ENCODE measurements around the gene SLC35A3.
"Not testable (repeated sequence)": the region's sequence is repeated elsewhere in the genome, so short reads cannot be mapped to it uniquely, and the experiment has no call there.

Gene SLC35A3

DNA sequence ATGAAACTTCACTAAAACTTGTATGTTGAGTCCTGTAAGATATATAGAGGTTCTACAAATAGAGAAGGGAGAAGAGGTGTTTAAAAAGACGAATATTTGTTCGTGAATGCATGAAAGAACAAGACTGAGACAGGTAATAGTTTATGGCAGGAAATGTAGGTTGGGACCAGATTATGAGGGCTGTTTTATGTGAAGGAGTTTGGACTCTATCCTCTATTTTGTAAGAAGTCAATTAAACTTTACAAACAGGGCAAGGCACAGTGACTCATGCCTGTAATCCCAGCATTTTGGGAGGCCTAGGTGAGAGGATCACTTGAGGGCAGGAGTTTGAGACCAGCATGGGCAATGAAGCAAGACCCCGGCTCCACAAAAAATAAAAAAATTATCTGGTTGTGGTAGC is 5.7 kb downstream of the SLC35A3 start:
- no peak for DNase-seq

DNA sequence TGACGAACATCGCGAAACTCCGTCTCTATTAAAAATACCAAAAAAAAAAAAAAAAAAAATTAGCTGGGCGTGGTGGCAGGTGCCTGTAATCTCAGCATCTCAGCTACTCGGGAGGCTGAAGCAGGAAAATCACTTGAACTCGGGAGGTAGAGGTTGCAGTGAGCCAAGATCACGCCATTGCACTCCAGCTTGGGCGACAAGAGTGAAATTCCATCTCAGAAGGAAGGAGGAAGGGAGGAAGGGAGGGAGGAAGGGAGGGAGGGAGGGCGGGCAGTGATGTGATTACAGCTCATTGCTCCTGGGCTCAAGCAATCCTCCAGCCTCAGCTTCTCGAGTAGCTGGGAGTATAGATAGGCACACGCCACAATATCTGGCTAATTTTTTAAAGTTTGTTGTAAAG is 7.5 kb downstream of the SLC35A3 start:
- not testable (repeated sequence) for DNase-seq

DNA sequence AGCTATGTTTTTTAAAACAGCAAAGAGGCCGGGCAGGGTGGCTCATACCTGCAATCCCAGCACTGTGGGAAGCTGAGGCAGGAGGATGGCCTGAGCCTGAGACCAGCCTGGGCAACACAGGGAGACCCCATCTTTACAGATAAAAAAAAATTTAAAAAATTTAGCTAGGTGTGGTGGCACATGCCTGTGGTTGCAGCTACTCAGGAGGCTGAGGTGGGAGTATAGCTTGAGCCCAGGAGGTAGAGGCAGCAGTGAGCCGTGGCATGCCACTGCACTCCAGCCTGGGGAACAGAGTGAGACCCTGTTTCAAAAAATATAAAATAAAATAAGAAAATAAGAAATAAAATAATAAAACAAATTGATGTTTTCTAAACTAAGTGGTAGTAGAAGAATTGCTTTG is 8.4 kb downstream of the SLC35A3 start:
- no peak for DNase-seq

DNA sequence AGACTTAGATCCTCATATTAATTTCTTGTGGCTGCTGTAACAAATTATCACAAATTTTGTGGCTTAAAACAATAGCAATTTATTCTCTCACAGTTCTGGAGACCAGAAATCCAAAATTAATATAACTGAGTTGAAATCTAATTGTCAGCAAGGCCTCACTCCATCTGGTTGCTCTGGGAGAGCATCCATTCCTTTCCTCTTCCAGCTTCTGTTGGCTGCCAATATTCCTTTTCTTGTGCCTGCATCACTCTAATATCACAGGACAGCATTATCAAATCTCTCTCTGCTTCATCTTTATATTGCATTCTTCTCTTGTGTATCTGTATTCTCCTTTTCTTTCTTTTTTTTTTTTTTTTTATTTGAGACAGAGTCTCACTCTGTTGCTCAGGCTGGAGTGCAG is 9.3 kb downstream of the SLC35A3 start:
- no peak for DNase-seq

DNA sequence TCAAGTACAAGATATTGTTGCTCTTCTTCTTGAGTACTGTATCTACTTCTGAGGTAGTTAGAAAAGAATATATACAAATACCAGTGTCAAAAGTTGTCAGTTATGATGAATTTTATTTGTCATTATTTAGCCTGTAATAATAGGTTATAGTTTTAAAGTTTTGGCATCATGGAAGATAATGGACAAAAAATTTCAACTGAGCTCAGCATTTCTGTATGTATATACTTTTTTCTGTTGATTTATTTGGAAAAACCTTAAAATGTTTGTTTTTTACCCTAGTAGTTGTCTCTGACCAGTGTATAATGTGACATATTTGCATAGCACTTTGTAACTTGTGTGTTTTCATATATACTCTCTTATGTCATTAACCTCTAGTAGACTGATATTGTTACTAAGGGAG is 11.1 kb downstream of the SLC35A3 start:
- no peak for DNase-seq

DNA sequence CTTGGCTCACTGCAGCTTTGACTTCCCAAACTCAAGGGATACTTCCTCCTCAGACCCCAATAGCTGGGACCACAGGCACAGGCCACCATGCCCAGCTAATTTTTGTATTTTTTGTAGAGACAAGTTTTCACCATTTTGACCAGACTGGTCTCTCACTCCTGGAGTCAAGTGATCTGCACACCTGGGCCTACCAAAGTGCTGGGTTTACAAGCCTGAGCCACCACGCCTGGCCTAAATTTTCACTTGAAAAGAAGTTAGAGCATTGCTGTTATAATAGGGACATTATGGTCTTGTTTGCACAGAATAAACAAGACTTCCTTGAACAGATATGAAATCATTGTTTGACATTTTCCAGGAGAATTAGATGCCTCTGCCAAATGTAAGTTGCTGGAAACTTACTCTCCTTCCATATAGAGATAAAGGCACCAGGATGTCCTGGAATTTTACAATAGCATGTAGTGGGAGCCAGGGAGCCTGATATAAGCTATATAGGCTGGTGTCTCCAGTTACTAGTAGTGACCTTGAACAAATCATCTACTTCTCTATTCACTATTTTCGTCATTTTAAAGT is 16.9 kb downstream of the SLC35A3 start:
- no peak for DNase-seq

DNA sequence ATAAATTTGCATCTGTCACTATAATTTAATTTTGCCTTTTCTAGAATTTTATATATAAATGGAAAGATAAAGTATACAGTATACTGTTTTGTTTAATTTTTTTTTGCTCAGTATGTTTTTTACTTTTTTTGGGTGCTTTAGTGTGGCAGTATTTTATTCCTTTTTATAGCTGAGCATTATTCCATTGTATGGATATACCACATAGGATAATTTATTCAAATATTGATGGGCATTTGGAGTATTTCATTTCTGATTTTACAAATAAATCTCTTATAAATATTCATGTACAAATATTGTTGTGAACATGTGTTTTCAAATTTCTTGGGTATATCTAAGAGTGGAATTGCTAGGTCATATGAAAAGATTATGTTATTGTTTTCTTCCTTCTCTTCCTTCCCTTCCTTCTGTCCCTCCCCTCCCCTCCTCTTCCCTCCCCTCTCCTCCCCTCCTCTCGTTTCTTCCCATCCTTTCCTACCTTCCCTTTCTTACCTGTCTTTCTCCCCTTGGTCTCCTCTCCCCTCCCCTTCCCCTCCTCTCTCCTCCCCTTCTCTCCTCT is 18.5 kb downstream of the SLC35A3 start:
- DNase-seq: no peak

DNA sequence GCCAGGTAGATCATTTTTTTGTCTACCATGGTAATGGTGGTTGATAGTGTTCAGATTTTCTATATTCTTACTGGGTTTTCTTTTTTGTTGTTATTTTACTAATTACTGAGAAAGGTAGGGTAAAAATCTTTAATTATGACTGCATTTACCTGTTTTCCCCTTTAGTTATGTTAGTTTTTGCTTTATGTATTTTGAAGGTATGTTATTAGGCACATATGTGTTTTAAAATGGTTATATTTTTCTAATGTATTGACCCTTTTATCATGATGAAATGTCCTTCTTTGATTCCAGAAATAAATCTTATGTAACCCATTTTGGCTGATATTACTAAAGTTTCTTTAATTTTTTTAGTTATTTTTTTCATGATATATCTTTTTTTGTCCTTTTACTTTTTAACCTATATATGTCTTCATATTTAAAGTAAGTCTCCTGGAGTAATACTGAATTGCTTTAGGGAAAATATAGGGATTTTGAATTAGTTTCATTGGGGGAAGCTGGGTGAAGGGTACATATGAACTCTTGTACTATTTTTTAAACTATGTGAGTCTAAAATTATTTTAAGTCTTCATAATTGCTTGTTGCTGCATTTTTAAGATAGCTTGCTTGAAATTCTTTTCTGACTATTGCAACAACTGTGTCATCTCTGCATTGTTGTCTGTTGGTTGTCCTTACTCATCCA is 22.4 kb downstream of the SLC35A3 start:
- no peak for DNase-seq

DNA sequence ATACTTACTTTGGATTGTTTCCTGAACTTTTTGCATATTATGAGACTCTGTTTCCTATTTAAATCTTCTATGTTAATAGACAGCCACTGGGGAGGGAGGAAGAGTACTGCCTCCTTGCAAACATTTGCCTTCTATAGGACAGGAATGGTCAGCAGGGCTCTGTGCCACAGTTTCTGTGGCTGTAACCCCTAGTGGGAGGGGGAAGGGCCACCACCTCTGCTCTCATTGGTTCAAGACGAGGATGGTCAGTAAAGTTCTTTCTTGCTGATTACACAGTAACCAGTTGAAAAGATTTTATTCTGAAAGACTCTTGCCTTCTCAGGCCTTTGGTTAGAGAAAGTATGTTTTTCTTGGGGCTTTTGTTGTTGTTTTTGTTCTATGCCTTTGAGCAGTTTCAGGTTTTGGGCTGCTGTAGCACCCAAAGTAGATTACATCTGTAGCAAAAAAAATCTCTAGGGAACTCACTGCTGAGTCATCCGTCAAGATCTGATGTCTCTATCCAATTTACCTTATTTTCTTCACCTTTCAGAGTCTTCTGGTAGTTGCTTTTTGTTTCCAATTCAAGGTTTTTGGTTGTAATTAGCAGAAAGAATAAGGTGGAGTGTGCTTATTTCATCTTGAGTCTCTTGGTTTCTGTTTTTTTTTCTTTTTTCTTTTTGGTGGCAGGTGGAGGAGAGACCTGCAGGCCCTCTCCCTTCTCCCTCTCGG is 23.1 kb downstream of the SLC35A3 start:
- no peak for DNase-seq

DNA sequence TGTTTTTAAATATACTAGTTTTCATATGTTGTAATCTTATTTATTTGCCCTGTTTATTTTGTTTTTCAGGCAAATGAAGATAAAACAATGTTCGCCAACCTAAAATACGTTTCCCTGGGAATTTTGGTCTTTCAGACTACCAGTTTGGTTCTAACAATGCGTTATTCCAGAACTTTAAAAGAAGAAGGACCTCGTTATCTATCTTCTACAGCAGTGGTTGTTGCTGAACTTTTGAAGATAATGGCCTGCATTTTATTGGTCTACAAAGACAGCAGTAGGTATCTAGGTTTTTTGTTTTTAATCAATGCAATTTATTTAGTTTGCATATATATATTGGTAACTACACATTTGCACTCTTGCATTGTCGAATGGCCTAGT is 23.7 kb downstream of the SLC35A3 start:
- no peak for DNase-seq

DNA sequence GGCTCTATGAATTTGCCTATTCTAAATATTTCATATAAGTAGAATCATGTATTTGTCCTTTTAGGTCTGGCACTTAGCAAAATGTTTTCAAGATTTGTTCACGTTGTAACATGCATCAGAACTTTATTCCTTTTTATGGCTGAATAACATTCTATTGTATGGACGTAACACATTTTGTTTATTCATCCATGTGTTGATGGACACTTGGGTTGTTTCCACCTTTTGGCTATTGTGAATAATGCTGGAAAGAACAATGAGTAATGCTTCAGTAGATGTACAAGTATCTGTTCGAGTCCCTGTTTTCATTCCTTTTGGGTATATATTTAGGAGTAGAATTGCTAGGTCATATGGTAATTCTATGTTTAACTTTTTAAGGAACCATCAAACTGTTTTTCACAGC is 24.7 kb downstream of the SLC35A3 start:
- no peak for DNase-seq

DNA sequence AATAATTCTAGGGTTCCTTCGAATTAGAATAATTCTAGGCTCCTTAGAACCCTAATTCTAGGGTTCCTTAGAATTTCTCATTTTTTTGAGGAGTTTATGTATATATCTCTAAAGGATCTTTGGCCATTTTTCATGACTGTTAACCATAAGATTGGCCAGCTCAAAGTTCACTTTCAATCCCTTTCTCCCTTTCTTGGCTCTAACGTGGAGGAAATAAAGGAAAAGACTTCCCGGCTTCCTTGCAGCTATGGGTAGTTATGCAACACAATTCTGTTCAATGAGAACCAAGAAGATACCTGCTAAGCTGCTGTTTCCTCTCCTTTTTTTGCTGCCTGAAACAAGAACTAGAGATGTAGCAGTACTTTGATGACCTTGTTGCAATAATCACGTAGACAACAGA is 27.2 kb downstream of the SLC35A3 start:
- no peak for DNase-seq

DNA sequence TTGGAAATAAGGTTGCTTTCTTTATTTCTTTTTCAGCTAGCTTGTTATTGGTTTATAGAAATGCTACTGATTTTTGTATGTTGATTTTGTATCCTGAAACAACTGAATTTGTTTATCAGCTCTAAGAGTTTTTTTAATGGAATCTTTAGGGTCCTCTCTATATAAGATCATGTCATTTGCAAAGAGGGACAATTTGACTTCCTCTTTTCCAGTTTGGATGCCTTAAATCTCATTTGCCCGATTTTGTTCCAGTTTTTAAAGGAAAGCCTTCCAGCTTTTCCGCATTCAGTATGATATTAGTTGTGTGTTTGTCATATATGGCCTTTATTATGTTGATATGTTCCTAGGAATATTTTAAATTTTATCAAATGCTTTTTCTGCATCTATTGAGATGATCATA is 31.7 kb downstream of the SLC35A3 start:
- no peak for DNase-seq

DNA sequence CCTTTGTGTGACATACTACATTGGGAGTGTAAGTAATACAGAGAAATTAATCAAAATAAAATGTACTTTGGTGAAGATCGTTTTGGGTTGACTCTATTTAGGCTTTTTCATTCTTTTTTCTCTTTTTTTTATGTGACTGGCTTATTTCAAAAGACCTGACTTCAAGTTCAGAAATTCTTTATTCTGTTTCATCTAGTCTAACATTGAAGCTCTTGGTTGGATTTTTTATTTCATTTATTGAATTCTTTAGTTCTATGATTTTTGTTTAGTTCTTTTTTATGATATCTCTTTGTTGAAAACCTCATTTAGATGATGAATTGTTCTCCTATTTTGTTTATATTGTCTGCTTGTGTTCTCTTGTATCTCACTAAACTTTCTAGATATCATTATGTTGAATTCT is 35.6 kb downstream of the SLC35A3 start:
- DNase-seq: no peak

DNA sequence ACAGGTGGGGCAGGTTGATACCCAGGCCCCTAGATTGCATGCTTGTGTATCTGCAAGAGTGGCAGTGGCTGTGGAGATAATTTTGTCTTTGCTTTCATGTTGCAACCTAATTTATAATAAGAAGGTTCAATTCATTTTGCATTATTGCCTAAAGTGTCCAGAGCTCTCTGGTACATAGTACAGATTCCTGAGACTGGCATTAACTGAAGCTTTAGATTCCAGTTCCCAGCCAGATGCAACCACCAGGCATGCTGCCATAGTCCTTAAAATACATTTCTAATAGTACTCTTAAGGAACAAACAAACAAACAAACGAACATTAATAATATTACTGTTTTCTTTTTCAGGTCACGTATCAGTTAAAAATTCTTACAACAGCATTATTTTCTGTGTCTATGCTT is 36.9 kb downstream of the SLC35A3 start:
- no peak for DNase-seq

DNA sequence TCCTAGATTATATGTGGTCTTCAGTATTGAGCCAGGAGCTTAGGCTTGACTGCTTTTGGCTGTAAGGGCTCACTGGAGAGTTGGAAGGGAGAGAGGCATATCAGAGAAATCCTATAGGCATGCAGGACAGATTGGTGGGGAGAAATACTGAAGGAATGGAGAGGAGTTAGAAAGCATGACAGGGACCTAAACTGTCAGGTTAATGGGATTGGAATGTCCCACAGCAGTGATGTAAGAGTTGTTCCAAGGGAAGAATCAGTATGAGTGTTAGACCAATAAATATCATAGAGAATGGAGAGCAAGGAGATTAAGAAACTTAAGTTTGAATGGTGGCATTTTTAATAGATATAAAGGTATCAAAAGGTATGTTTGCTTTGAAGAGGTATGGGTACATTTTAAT is 39.7 kb downstream of the SLC35A3 start:
- DNase-seq: no peak

DNA sequence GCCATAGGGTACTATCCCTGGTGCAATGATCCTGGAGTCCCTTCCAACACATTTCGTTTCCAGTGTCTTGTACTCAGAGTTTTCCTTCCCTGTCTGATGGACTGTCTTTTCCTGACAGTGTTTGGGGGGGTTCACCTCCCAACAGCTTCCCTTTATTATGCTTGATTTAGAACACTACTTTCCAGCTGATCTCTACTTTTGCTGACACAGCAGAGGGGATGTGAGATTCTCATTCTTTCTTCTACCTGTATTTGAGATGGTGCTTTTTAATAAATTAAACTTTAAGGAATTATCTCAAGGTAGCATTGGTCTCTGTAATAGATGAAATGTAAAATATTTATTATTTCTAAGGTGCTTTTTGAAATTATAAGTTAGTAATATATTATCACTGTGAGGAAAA is 41.0 kb downstream of the SLC35A3 start:
- DNase-seq: no peak

DNA sequence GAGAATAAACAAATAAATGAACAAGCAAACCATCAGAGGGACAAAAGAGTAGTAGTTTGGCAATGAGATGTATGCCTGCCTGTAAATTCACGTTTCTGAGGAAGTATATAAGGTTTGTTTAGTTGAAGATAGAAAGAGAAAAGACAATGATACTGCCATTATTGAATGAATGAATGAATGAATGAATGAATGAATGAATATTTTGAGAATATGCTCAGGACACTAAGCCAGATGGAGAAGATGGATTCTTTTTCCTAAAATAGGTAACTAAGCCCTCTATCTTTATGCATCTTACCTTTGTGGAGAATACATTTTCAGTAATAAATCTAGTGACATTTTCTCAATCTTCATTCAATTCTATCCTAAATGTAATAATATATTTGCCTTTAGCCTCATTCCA is 49.4 kb downstream of the SLC35A3 start:
- no peak for DNase-seq

DNA sequence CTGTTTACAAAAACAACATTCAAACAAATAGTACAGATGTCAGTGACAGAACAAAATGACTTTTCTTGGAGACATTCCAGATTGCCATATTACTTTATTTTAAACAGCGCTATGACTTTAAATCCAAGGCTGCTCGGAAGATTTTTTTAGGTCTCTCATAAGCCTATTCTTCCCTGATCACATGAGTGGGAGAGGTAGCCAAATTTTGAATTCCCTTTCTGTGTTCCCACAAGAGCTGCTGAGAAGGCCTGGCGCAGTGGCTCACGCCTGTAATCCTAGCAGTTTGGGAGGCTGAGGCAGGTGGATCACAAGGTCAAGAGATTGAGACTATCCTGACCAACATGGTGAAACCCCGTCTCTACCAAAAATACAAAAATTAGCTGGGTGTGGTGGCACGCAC is 53.7 kb downstream of the SLC35A3 start:
- no peak for DNase-seq

DNA sequence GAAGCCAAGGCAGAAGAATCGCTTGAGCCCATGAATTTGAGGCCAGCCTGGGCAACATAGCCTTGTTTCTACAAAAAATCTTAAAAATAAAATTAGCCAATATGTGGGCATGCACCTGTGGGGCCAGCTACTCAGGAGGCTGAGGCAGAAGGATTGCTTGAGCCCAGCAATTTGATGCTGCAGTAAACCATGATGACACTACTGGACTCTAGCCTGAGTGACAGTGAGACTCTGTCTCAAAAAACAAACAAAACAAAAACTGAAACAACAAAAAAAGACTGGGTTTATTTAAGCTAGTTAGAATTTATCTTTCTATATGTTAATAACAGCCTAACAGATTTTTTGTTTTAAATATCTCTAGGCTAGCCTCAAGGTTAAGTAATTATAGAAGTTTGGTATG is 57.4 kb downstream of the SLC35A3 start:
- no peak for DNase-seq

DNA sequence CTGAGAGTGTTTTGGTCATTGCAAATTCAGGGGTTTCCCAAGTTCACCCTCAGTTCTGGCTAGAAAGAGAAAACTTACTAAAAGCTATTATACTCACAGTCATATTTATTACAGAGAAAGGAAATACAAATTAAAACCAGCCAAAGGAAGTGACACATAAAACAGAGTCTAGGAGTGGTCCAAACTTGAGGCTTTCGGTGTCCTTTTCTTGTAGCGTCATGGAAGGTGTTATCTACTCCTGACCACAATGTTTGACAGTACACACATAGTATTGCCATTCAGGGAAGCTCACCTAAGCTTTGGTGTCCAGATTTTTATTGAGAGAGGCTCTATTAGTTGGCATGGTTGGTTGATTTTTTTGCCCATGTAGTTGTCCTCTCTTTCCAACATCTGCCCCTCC is 59.0 kb downstream of the SLC35A3 start:
- peak in 1 of 5 donors; percentile 64 for DNase-seq

DNA sequence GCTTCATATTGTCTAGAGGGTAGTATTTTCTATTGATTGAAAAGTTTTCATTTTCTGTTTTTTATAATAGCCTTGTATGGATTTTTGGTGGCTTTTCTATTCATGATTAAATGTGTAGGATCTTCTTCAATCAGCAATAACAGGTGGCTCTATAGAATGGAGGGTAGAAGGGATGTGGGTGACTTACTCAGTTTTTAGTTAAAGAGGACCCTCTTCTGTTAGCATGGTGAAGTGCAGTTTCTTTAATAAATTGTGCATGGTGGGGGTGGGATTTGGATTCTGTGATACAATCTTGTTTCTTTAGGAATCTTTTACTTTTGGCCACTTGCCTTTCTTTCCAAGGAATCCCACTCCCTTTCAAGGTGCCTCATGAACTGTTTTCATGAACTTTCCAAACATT is 64.7 kb downstream of the SLC35A3 start:
- peak in 1 of 5 donors; percentile 20 for DNase-seq

DNA sequence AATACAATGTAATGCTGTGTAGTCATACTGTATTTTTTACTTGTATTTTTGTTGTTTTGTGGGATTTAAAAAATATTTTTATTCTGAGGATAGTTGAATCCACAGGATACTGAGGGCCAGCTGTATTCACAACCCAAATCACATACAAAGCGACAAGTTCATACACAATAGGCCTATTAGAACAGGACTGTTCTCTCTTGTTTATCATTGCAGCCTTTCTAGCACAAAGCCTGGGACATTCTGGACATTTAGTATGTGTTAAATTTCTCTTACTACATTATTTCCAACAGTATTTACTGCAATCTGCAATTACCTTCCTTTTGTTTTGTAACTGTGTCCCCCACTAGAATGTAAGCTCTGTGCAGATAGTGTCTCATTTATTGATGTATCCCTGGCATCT is 65.4 kb downstream of the SLC35A3 start:
- DNase-seq: no peak
